Neuronal stem cell (in vitro differentiated cells): ENCODE results near the gene NSUN6.

Experiments
- DNase-seq: peaks from one replicate; pipeline ENCODE4 v3.0.0-alpha.2; 2013; ENCODE audit warnings: low spot score
- H2AFZ ChIP-seq: one replicate; pipeline ENCODE4 v1.6.1; 2013; ENCODE audit warnings: mild to moderate bottlenecking, low read length, inconsistent platforms
- H2AK5ac ChIP-seq: 2 replicates; pipeline ENCODE4 v1.6.1; 2013; ENCODE audit warnings: low read depth, mild to moderate bottlenecking, inconsistent platforms, low read length, moderate library complexity, mixed read lengths
- H2BK120ac ChIP-seq: 2 replicates; pipeline ENCODE4 v1.6.1; 2013; ENCODE audit warnings: low read depth, mild to moderate bottlenecking, inconsistent platforms, low read length, moderate library complexity, mixed read lengths
- H2BK12ac ChIP-seq: one replicate; pipeline ENCODE4 v1.6.1; 2013; ENCODE audit warnings: low read length, inconsistent platforms
- H2BK15ac ChIP-seq: 2 replicates; pipeline ENCODE4 v1.6.1; 2013; ENCODE audit warnings: mild to moderate bottlenecking, low read length, inconsistent platforms, mixed read lengths
- H2BK5ac ChIP-seq: one replicate; pipeline ENCODE4 v1.6.1; 2013; ENCODE audit warnings: inconsistent platforms, mild to moderate bottlenecking, low read length, moderate library complexity
- H3K14ac ChIP-seq: one replicate; pipeline ENCODE4 v1.6.1; 2013; ENCODE audit warnings: low read length, inconsistent platforms
- H3K18ac ChIP-seq: 2 replicates; pipeline ENCODE4 v1.6.1; 2013; ENCODE audit warnings: low read length, inconsistent platforms
- H3K23ac ChIP-seq: 2 replicates; pipeline ENCODE4 v1.6.1; 2013; ENCODE audit warnings: low read depth, mild to moderate bottlenecking, mixed read lengths, low read length, inconsistent platforms; ENCODE audit not compliant: poor library complexity
- H3K27ac ChIP-seq: replicated peaks from 3 replicates; pipeline ENCODE4 v1.5.1; 2013; ENCODE audit warnings: low read length, inconsistent platforms
- H3K27me3 ChIP-seq, 3 experiments: 2 replicates each; pipeline ENCODE4 v1.6.1; 2013; ENCODE audit warnings: low read length in 3 of 3, mild to moderate bottlenecking in 2 of 3, inconsistent platforms in 1 of 3, low read depth in 1 of 3, mixed read lengths in 1 of 3, moderate library complexity in 1 of 3; ENCODE audit not compliant: control insufficient read depth in 3 of 3, insufficient read depth in 3 of 3
- H3K36me3 ChIP-seq, 2 donors: replicated peaks in 1 of 2; 2 replicates each; pipeline ENCODE4 v1.6.1; 2013; ENCODE audit warnings: low read length in 2 of 2; ENCODE audit not compliant: control insufficient read depth in 2 of 2, insufficient read depth in 2 of 2
- H3K4ac ChIP-seq: 2 replicates; pipeline ENCODE4 v1.6.1; 2013; ENCODE audit warnings: inconsistent platforms, mild to moderate bottlenecking, low read length, moderate library complexity
- H3K4me1 ChIP-seq, 2 donors: 1 replicate in 1 of 2; 2 replicates in 1 of 2; pipeline ENCODE4 v1.6.1; 2013; ENCODE audit warnings: low read length in 2 of 2, low read depth in 1 of 2; ENCODE audit not compliant: control insufficient read depth in 2 of 2, insufficient read depth in 1 of 2
- H3K4me2 ChIP-seq: one replicate; pipeline ENCODE4 v1.6.1; 2013; ENCODE audit warnings: mild to moderate bottlenecking, low read length, inconsistent platforms; ENCODE audit not compliant: insufficient read depth, poor library complexity, severe bottlenecking
- H3K4me3 ChIP-seq, 2 donors: 2 replicates each; pipeline ENCODE4 v1.5.1; 2013; ENCODE audit warnings: low read length in 2 of 2, mild to moderate bottlenecking in 2 of 2, inconsistent platforms in 1 of 2, moderate library complexity in 1 of 2
- H3K79me1 ChIP-seq: one replicate; pipeline ENCODE4 v1.6.1; 2013; ENCODE audit warnings: low read depth, mild to moderate bottlenecking, inconsistent platforms, low read length, moderate library complexity
- H3K9ac ChIP-seq: one replicate; pipeline ENCODE4 v1.6.1; 2013; ENCODE audit warnings: mild to moderate bottlenecking, low read depth, low read length, inconsistent platforms; ENCODE audit not compliant: poor library complexity
- H3K9me3 ChIP-seq, 2 donors: replicated peaks in 1 of 2; 2 replicates each; pipeline versions ENCODE3 to v1.6.1; 2013; ENCODE audit warnings: low read length in 2 of 2, mild to moderate bottlenecking in 2 of 2, inconsistent platforms in 1 of 2, low read depth in 1 of 2, mixed read lengths in 1 of 2, moderate library complexity in 1 of 2; ENCODE audit not compliant: control insufficient read depth in 2 of 2, insufficient read depth in 1 of 2
- H4K8ac ChIP-seq: one replicate; pipeline ENCODE4 v1.6.1; 2013; ENCODE audit warnings: low read depth, mild to moderate bottlenecking, inconsistent platforms, low read length, moderate library complexity
- H4K91ac ChIP-seq: one replicate; pipeline ENCODE4 v1.6.1; 2013; ENCODE audit warnings: low read length, low read depth, mild to moderate bottlenecking, inconsistent platforms; ENCODE audit not compliant: poor library complexity
- WGBS, 2 donors: extraction: QIAGEN DNeasy Blood & Tissue Kit; methylation state at CpG; one replicate each; pipeline ENCODE4 v1.1.7; 2013; ENCODE audit warnings: missing lambda C conversion rate in 2 of 2, mixed read lengths in 1 of 2; ENCODE audit not compliant: insufficient read length in 2 of 2, insufficient replicate concordance in 1 of 2; ENCODE audit errors: extremely low coverage in 2 of 2; 5-methylcytosine and 5-hydroxymethylcytosine counted together

The NSUN6 gene

DNA sequence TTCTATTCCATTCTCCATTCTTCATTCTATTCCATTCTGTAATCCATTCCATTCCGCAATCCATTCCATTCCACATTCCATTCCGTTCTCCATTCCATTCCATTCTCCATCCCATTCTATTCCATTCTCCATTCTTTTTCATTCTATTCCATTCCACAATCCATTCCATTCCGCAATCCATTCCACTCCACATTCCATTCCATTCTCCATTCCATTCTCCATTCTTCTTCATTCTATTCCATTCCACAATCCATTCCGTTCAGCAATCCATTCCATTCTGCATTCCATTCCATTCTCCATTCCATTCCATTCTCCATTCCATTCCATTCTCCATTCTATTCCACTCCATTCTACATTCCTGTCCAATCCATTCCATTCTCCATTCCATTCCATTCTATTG lies 85.2 kb downstream of the NSUN6 start:
- Histone ChIP-seq H3K27me3 (no peaks in the 10 kb centered on the region), H3K4me3 (no peak overlapping the region), H3K4me2 (no peak overlapping the region), H3K27ac (no peak overlapping the region), H2BK120ac (no peak overlapping the region), H3K4me1 (no peaks in the 10 kb centered on the region), H4K8ac (no peak overlapping the region), H2BK12ac (no peak overlapping the region), H3K4ac (no peak overlapping the region), H2AFZ (no peak overlapping the region), H3K14ac (no peak overlapping the region), H3K36me3 (peaks cover 0 to 3% of the 10 kb centered on the region in 2 donors), H3K18ac (no peak overlapping the region), H3K23ac (no peak overlapping the region), H2BK5ac (no peak overlapping the region), H2BK15ac (no peak overlapping the region), H3K9ac (no peak overlapping the region), H4K91ac (no peak overlapping the region), H2AK5ac (no peak overlapping the region), H3K9me3 (peaks cover 12 to 15% of the 10 kb centered on the region in 2 donors), H3K79me1 (no peaks in the 10 kb centered on the region)
- DNase-seq, result no peak
- 93 to 96% methylated on average over 4 of the region's 4 CpGs for WGBS, 2 donors

GRCh38 chr10:18565006-18565405 lies 86.4 kb downstream of the NSUN6 start:
- H3K4me2 ChIP-seq, result no peak overlapping the region
- H3K23ac ChIP-seq, result no peak overlapping the region
- WGBS, 2 donors, result 99% methylated on average over 5 of the region's 5 CpGs
- no peak overlapping the region for H2AFZ ChIP-seq
- no peak overlapping the region for H3K9ac ChIP-seq
- no peak overlapping the region for H3K27ac ChIP-seq
- H2BK120ac ChIP-seq, result no peak overlapping the region
- H4K91ac ChIP-seq, result no peak overlapping the region
- no peaks in the 10 kb centered on the region for H3K79me1 ChIP-seq
- peaks cover 9 to 18% of the 10 kb centered on the region in 2 donors for H3K9me3 ChIP-seq
- H3K18ac ChIP-seq, result no peak overlapping the region
- no peak for DNase-seq
- H3K4me3 ChIP-seq, result no peak overlapping the region
- H3K14ac ChIP-seq, result no peak overlapping the region
- H3K4ac ChIP-seq, result no peak overlapping the region
- no peak overlapping the region for H2BK15ac ChIP-seq
- H2BK12ac ChIP-seq, result no peak overlapping the region
- H2AK5ac ChIP-seq, result no peak overlapping the region
- H2BK5ac ChIP-seq, result no peak overlapping the region
- no peaks in the 10 kb centered on the region for H3K4me1 ChIP-seq
- no peak overlapping the region for H4K8ac ChIP-seq
- H3K27me3 ChIP-seq, result no peaks in the 10 kb centered on the region
- peaks cover 0 to 3% of the 10 kb centered on the region in 2 donors for H3K36me3 ChIP-seq

DNA sequence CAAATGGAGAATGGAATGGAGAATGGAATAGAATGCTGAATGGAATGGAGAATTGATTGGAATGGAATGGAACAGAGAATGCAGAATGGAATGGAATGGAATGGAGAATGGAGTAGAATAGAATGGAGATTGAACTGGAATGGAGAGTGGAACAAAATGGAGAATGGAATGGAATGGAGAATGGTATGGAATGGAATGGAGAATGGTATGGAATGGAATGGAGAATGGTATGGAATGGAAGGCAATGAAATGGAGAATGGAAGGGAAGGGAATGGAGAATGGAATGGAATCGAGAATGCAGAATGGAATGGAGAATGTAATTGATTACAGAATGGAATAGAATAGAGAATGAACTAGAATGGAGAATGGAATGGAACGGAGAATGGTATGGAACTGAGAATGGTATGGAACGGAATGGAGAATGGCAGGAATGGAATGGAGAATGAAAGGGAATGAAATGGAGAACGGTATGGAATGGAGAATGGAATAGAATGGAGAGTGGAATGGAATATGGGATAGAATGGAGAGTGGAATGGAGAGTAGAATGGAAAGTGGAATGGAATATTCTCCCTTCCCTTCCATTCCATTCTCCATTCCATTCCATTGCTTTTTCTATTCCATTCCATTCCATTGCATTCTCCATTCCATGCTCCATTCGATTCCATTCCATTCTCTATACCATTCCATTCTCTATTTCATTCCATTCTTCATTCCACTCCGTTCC lies 88.2 kb downstream of the NSUN6 start:
- 100% methylated on average over 5 to 6 of the region's 6 CpGs for WGBS, 2 donors
- Histone ChIP-seq H3K4me1 (no peaks in the 10 kb centered on the region), H3K27me3 (no peaks in the 10 kb centered on the region), H2BK120ac (no peak overlapping the region), H3K9ac (no peak overlapping the region), H3K23ac (no peak overlapping the region), H3K79me1 (no peaks in the 10 kb centered on the region), H2BK15ac (no peak overlapping the region), H2BK12ac (no peak overlapping the region), H4K91ac (no peak overlapping the region), H3K4ac (no peak overlapping the region), H2BK5ac (no peak overlapping the region), H3K27ac (no peak overlapping the region), H2AK5ac (no peak overlapping the region), H2AFZ (no peak overlapping the region), H4K8ac (no peak overlapping the region), H3K9me3 (peaks cover 10 to 16% of the 10 kb centered on the region in 2 donors), H3K14ac (no peak overlapping the region), H3K18ac (no peak overlapping the region), H3K4me3 (no peak overlapping the region), H3K36me3 (peaks cover 6% of the 10 kb centered on the region in 2 donors), H3K4me2 (no peak overlapping the region)
- no peak for DNase-seq

DNA sequence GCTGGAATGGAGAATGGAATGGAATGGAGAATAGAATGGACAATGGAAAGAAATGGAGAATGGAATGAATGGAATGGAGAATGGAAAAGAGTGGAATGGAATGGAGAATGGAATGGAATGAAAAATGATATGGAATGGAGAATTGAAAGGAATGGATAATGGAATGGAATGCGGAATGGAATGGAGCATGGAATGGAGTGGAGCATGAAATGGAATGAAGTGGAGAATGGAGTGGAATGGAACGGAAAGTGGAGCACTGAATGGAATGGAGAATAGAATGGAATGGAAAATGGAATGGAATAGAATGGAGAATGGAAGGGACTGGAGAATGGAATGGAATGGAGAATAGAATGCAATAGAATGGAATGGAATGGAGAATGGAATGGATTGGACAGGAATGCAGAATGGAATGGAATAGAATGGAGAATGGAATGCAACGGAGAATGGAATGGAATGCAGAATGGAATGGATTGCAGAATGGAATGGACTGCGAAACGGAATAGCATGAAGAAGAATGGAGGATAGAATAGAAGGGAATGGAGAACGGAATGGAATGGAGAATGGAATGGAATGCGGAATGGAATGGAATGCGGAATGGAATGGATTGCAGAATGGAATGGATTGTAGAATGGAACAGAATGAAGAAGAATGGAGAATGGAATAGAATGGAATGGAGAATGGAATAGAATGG lies 89.4 kb downstream of the NSUN6 start:
- H3K14ac ChIP-seq, result no peak overlapping the region
- H3K27ac ChIP-seq, result no peak overlapping the region
- peaks cover 6% of the 10 kb centered on the region in 2 donors for H3K36me3 ChIP-seq

More for the DNA sequence above, 89.4 kb downstream of the NSUN6 start:
- Histone ChIP-seq H3K4ac (no peak overlapping the region), H2AK5ac (no peak overlapping the region), H2BK12ac (no peak overlapping the region), H3K79me1 (no peaks in the 10 kb centered on the region), H3K4me2 (no peak overlapping the region), H3K23ac (no peak overlapping the region), H2BK15ac (no peak overlapping the region), H3K9me3 (peaks cover 13 to 19% of the 10 kb centered on the region in 2 donors), H3K18ac (no peak overlapping the region), H2BK120ac (no peak overlapping the region), H2AFZ (no peak overlapping the region), H3K27me3 (no peaks in the 10 kb centered on the region), H4K91ac (no peak overlapping the region), H3K9ac (no peak overlapping the region), H3K4me1 (no peaks in the 10 kb centered on the region), H4K8ac (no peak overlapping the region), H3K4me3 (no peak overlapping the region), H2BK5ac (no peak overlapping the region)
- WGBS, 2 donors, result 100% methylated on average over 4 to 7 of the region's 8 CpGs
- no peak for DNase-seq
